Measurements from ENCODE around the gene CNTD1. TPM values are rescaled to one million over a fixed set of nuclear protein-coding genes. Genes with fewer than 3 reads are reported as not detected.

CNTD1 gene
- total RNA-seq, 4 donors from 2014 or later = not detected

GRCh38 chr17:42781639-42782165 lies 17.0 kb upstream of the CNTD1 start:
- DNase-seq = no peak
- no peak overlapping the region for H3K27ac ChIP-seq
- peaks cover 0 to 26% (median 4%) of the 10 kb centered on the region in 4 donors for H3K4me1 ChIP-seq
- peaks cover 0 to 14% of the 10 kb centered on the region in 2 donors for H3K27me3 ChIP-seq
- TF ChIP-seq CTCF (IDR thresholded peaks at IDR 0.05) (no peak), POLR2A (IDR thresholded peaks at IDR 0.05) (no peak)
- peak overlapping the region in 2 of 4 donors; percentile 49 to 58 for H3K4me3 ChIP-seq
- no peaks in the 10 kb centered on the region for H3K9me3 ChIP-seq
- H3K36me3 ChIP-seq = peaks cover 0 to 31% (median 0%) of the 10 kb centered on the region in 3 donors

GRCh38 chr17:42782166-42783061 lies 16.2 kb upstream of the CNTD1 start:
- Histone ChIP-seq H3K9me3 (no peaks in the 10 kb centered on the region), H3K4me1 (peaks cover 0 to 26% (median 4%) of the 10 kb centered on the region in 4 donors), H3K27me3 (peaks cover 0 to 14% of the 10 kb centered on the region in 2 donors), H3K36me3 (peaks cover 0 to 24% (median 0%) of the 10 kb centered on the region in 3 donors), H3K4me3 (peak overlapping the region in 2 of 4 donors; percentile 49 to 58), H3K27ac (no peak overlapping the region)
- TF ChIP-seq CTCF (IDR thresholded peaks at IDR 0.05) (no peak), POLR2A (IDR thresholded peaks at IDR 0.05) (no peak)
- DNase-seq = peak in 1 of 3 donors; percentile 47

GRCh38 chr17:42783062-42783790 lies 15.4 kb upstream of the CNTD1 start:
- H3K4me3 ChIP-seq = no peak overlapping the region
- peaks cover 0 to 14% of the 10 kb centered on the region in 2 donors for H3K27me3 ChIP-seq
- TF ChIP-seq CTCF (IDR thresholded peaks at IDR 0.05) (no peak), POLR2A (IDR thresholded peaks at IDR 0.05) (no peak)
- H3K27ac ChIP-seq = no peak overlapping the region
- no peaks in the 10 kb centered on the region for H3K9me3 ChIP-seq
- H3K4me1 ChIP-seq = peaks cover 0 to 26% (median 4%) of the 10 kb centered on the region in 4 donors
- peaks cover 0 to 16% (median 0%) of the 10 kb centered on the region in 3 donors for H3K36me3 ChIP-seq
- no peak for DNase-seq

- Histone ChIP-seq H3K36me3 (peaks cover 0 to 10% (median 0%) of the 10 kb centered on the region in 3 donors), H3K4me3 (no peak overlapping the region), H3K27me3 (peaks cover 0 to 14% of the 10 kb centered on the region in 2 donors), H3K27ac (no peak overlapping the region), H3K4me1 (peaks cover 0 to 26% (median 4%) of the 10 kb centered on the region in 4 donors), H3K9me3 (no peaks in the 10 kb centered on the region)
- peak in 1 of 3 donors; percentile 28 for DNase-seq
- no peak for TF ChIP-seq CTCF (IDR thresholded peaks at IDR 0.05)
- TF ChIP-seq POLR2A (IDR thresholded peaks at IDR 0.05) = no peak
Observed at GRCh38 chr17:42783791-42784138, 14.9 kb upstream of the CNTD1 start.

GRCh38 chr17:42784409-42784808 lies 14.3 kb upstream of the CNTD1 start:
- Histone ChIP-seq H3K27me3 (peaks cover 0 to 14% of the 10 kb centered on the region in 2 donors), H3K9me3 (no peaks in the 10 kb centered on the region), H3K4me1 (peaks cover 0 to 26% (median 4%) of the 10 kb centered on the region in 4 donors), H3K36me3 (peaks cover 0 to 4% (median 0%) of the 10 kb centered on the region in 3 donors), H3K4me3 (no peak overlapping the region), H3K27ac (no peak overlapping the region)
- peak in 1 of 3 donors; percentile 38 for DNase-seq
- no peak for TF ChIP-seq POLR2A (IDR thresholded peaks at IDR 0.05)
- no peak for TF ChIP-seq CTCF (IDR thresholded peaks at IDR 0.05)
